H1 (cell line): ENCODE measurements around the gene F10. TPM values are rescaled to one million over a fixed set of nuclear protein-coding genes. Genes with fewer than 3 reads are reported as not detected.

Experiments used
- CTCF ChIA-PET: fragments of 300-600 bp; sonication (Branson Sonifier 250); formaldehyde crosslinking; loops from one replicate; lab custom pipeline; 2021; ENCODE audit not compliant: partially characterized antibody; lab: Charles Lee
- POLR2A ChIA-PET: fragments of 300-600 bp; sonication (Branson Sonifier 250); formaldehyde crosslinking; loops from one replicate; lab custom pipeline; 2021; ENCODE audit warnings: inconsistent platforms; ENCODE audit not compliant: partially characterized antibody; lab: Charles Lee
- DNase-seq, 2 experiments: peaks; one replicate each; pipeline versions ENCODE4 v3.0.0 to v3.0.0-alpha.2; 2010 to 2022; ENCODE audit warnings: low spot score in 2 of 2, low read depth in 1 of 2, mixed read lengths in 1 of 2
- FAIRE-seq: peaks from 2 replicates; lab custom pipeline; 2011; peaks lifted over from hg19 to GRCh38; lab: Jason Lieb, UNC
- H2AFZ ChIP-seq: 2 replicates; pipeline ENCODE4 v1.8.1; 2012; ENCODE audit warnings: low read length, inconsistent platforms
- H2AK5ac ChIP-seq: 2 replicates; pipeline ENCODE4 v1.6.1; 2013; ENCODE audit warnings: low read depth, low read length
- H2BK120ac ChIP-seq: replicated peaks from 2 replicates; pipeline ENCODE3; 2013; ENCODE audit warnings: low read depth, low read length, inconsistent platforms
- H2BK12ac ChIP-seq: 2 replicates; pipeline ENCODE4 v1.6.1; 2013; ENCODE audit warnings: low read depth, low read length
- H2BK15ac ChIP-seq: 2 replicates; pipeline ENCODE4 v1.6.1; 2013; ENCODE audit warnings: low read length
- H2BK20ac ChIP-seq: 2 replicates; pipeline ENCODE4 v1.6.1; 2013; ENCODE audit warnings: low read length
- H2BK5ac ChIP-seq: 2 replicates; pipeline ENCODE4 v1.6.1; 2013; ENCODE audit warnings: low read depth, low read length
- H3K14ac ChIP-seq: 2 replicates; pipeline ENCODE4 v1.6.1; 2013; ENCODE audit warnings: inconsistent platforms; ENCODE audit not compliant: insufficient read length
- H3K18ac ChIP-seq: 2 replicates; pipeline ENCODE4 v1.6.1; 2013; ENCODE audit warnings: low read length; ENCODE audit errors: extremely low read depth
- H3K23ac ChIP-seq: 2 replicates; pipeline ENCODE4 v1.6.1; 2013; ENCODE audit warnings: inconsistent platforms; ENCODE audit not compliant: insufficient read length
- H3K23me2 ChIP-seq: 2 replicates; pipeline ENCODE4 v1.6.1; 2013; ENCODE audit warnings: low read depth, low read length
- H3K27ac ChIP-seq: 2 replicates; pipeline ENCODE4 v1.6.1; 2011; ENCODE audit warnings: low read depth, low read length, inconsistent platforms
- H3K27me3 ChIP-seq, 4 experiments: replicated peaks in 1 of 4; 1 replicate in 1 of 4; 2 replicates in 3 of 4; pipeline versions ENCODE4 v1.6.1 to v1.8.1; 2011 to 2013; ENCODE audit warnings: low read length in 3 of 4, mild to moderate bottlenecking in 3 of 4, inconsistent platforms in 2 of 4, mixed read lengths in 2 of 4, moderate library complexity in 1 of 4; ENCODE audit not compliant: control insufficient read depth in 3 of 4, insufficient read depth in 3 of 4; ENCODE audit errors: extremely low read depth in 1 of 4
- H3K36me3 ChIP-seq, 4 experiments: 2 replicates each; pipeline versions ENCODE4 v1.6.1 to v1.8.1; 2011 to 2013; ENCODE audit warnings: mild to moderate bottlenecking in 4 of 4, low read length in 3 of 4, moderate library complexity in 2 of 4, control low read depth in 1 of 4, inconsistent platforms in 1 of 4; ENCODE audit not compliant: insufficient read depth in 4 of 4, control insufficient read depth in 2 of 4
- H3K4ac ChIP-seq: replicated peaks from 2 replicates; pipeline ENCODE3; 2013; ENCODE audit warnings: low read length, low read depth, mixed read lengths, inconsistent platforms; ENCODE audit not compliant: insufficient read length
- H3K4me1 ChIP-seq, 4 experiments: replicated peaks in 1 of 4; 1 replicate in 1 of 4; 2 replicates in 3 of 4; pipeline versions ENCODE4 v1.6.1 to v1.8.1; 2011 to 2013; ENCODE audit warnings: low read length in 3 of 4, inconsistent platforms in 2 of 4, mixed read lengths in 1 of 4; ENCODE audit not compliant: insufficient read depth in 4 of 4, control insufficient read depth in 3 of 4
- H3K4me2 ChIP-seq, 2 experiments: 2 replicates each; pipeline versions ENCODE4 v1.6.1 to v1.8.1; 2011 to 2013; ENCODE audit warnings: low read depth in 2 of 2, low read length in 2 of 2, control low read depth in 1 of 2, inconsistent platforms in 1 of 2, mild to moderate bottlenecking in 1 of 2; ENCODE audit not compliant: insufficient read depth in 1 of 2
- H3K4me3 ChIP-seq, 4 experiments: fragments of 200-600, 300-600 bp in 1 of 4; sonication (generic), shearing (Covaris generic), sonication (Bioruptor Twin) in 1 of 4; 2 replicates each; pipeline versions ENCODE4 v1.5.1 to v1.8.1; 2011 to 2016; ENCODE audit warnings: low read length in 4 of 4, low read depth in 3 of 4, control low read depth in 2 of 4, inconsistent platforms in 2 of 4, mild to moderate bottlenecking in 2 of 4, mixed read lengths in 1 of 4, moderate library complexity in 1 of 4; ENCODE audit not compliant: insufficient read depth in 2 of 4; ENCODE audit errors: extremely low read depth in 1 of 4
- H3K56ac ChIP-seq: replicated peaks from 2 replicates; pipeline ENCODE3; 2013; ENCODE audit warnings: low read depth, mild to moderate bottlenecking, mixed read lengths, low read length, inconsistent platforms; ENCODE audit not compliant: insufficient read length
- H3K79me1 ChIP-seq: 2 replicates; pipeline ENCODE4 v1.6.1; 2013; ENCODE audit warnings: low read depth, low read length, control low read depth
- H3K79me2 ChIP-seq, 2 experiments: 2 replicates each; pipeline versions ENCODE4 v1.6.1 to v1.8.1; 2012 to 2013; ENCODE audit warnings: low read length in 2 of 2, mild to moderate bottlenecking in 2 of 2, inconsistent platforms in 1 of 2; ENCODE audit not compliant: insufficient read depth in 2 of 2, control insufficient read depth in 1 of 2
- H3K9ac ChIP-seq, 4 experiments: replicated peaks in 1 of 4; 1 replicate in 1 of 4; 2 replicates in 3 of 4; pipeline versions ENCODE4 v1.6.1 to v1.8.1; 2011 to 2013; ENCODE audit warnings: low read depth in 3 of 4, low read length in 3 of 4, control low read depth in 2 of 4, mild to moderate bottlenecking in 2 of 4, moderate library complexity in 2 of 4, inconsistent platforms in 1 of 4; ENCODE audit errors: extremely low read depth in 1 of 4
- H3K9me3 ChIP-seq, 2 experiments: 2 replicates each; pipeline versions ENCODE4 v1.6.1 to v1.8.1; 2012 to 2013; ENCODE audit warnings: mild to moderate bottlenecking in 2 of 2, moderate library complexity in 2 of 2, control low read depth in 1 of 2, inconsistent platforms in 1 of 2, low read depth in 1 of 2, low read length in 1 of 2, mixed read lengths in 1 of 2; ENCODE audit not compliant: insufficient read depth in 2 of 2
- H4K20me1 ChIP-seq, 2 experiments: replicated peaks in 1 of 2; 2 replicates each; pipeline versions ENCODE3 to v1.8.1; 2011 to 2013; ENCODE audit warnings: inconsistent platforms in 2 of 2, low read length in 2 of 2, mild to moderate bottlenecking in 1 of 2; ENCODE audit not compliant: insufficient read depth in 2 of 2, control insufficient read depth in 1 of 2
- H4K5ac ChIP-seq: 2 replicates; pipeline ENCODE4 v1.6.1; 2013; ENCODE audit warnings: low read length, low read depth, mixed read lengths, inconsistent platforms; ENCODE audit not compliant: insufficient read length
- H4K8ac ChIP-seq: 2 replicates; pipeline ENCODE4 v1.8.0; 2013; ENCODE audit warnings: mild to moderate bottlenecking, moderate library complexity, low read length, inconsistent platforms; ENCODE audit not compliant: insufficient read depth; ENCODE audit errors: extremely low read depth
- H4K91ac ChIP-seq: replicated peaks from 2 replicates; pipeline ENCODE3; 2013; ENCODE audit warnings: low read length, mixed read lengths, inconsistent platforms; ENCODE audit not compliant: insufficient read length
- BRCA1 ChIP-seq: IDR thresholded peaks from 2 replicates; pipeline ENCODE4 v1.6.1; 2012; ENCODE audit warnings: low read depth, low read length, improper control_type of control experiment
- E2F6 ChIP-seq: IDR thresholded peaks from 2 replicates; pipeline ENCODE4 v1.6.1; 2012; ENCODE audit warnings: inconsistent platforms
- JUND ChIP-seq: IDR thresholded peaks from 2 replicates; pipeline ENCODE4 v1.6.1; 2011; ENCODE audit warnings: mild to moderate bottlenecking, improper control_type of control experiment, low read length
- KDM4A ChIP-seq: IDR thresholded peaks from one replicate; pipeline ENCODE4 v1.7.1; 2012; ENCODE audit warnings: low read depth, mild to moderate bottlenecking, moderate library complexity, low read length, inconsistent platforms; ENCODE audit not compliant: severe bottlenecking
- POU5F1 ChIP-seq: IDR thresholded peaks from 2 replicates; pipeline ENCODE4 v1.6.1; 2011; ENCODE audit warnings: low read depth, mild to moderate bottlenecking, low read length, moderate library complexity
- RXRA ChIP-seq: IDR thresholded peaks from 2 replicates; pipeline ENCODE4 v1.6.1; 2011; ENCODE audit warnings: low read depth, mild to moderate bottlenecking, low read length, moderate library complexity; ENCODE audit not compliant: insufficient read depth
- SIN3A ChIP-seq, 2 experiments: IDR thresholded peaks in 1 of 2; conservative IDR thresholded peaks in 1 of 2; 2 replicates each; pipeline ENCODE4 v1.6.1; 2011 to 2012; ENCODE audit warnings: low read length in 2 of 2, improper control_type of control experiment in 1 of 2, low read depth in 1 of 2, mild to moderate bottlenecking in 1 of 2
- SIRT6 ChIP-seq: IDR thresholded peaks from one replicate; pipeline ENCODE4 v1.7.1; 2012; ENCODE audit warnings: low read length, inconsistent platforms
- SIX5 ChIP-seq: IDR thresholded peaks from 2 replicates; pipeline ENCODE4 v1.6.1; 2011; ENCODE audit warnings: mild to moderate bottlenecking, low read depth, low read length
- SRF ChIP-seq: IDR thresholded peaks from 2 replicates; pipeline ENCODE4 v1.6.1; 2011; ENCODE audit warnings: mild to moderate bottlenecking, low read depth, low read length, moderate library complexity
- TBP ChIP-seq: IDR thresholded peaks from 2 replicates; pipeline ENCODE4 v1.6.1; 2011; ENCODE audit warnings: low read depth, low read length, improper control_type of control experiment
- TCF12 ChIP-seq: IDR thresholded peaks from 2 replicates; pipeline ENCODE4 v1.6.1; 2011; ENCODE audit warnings: low read depth, mild to moderate bottlenecking, low read length
- YY1 ChIP-seq: IDR thresholded peaks from 2 replicates; pipeline ENCODE4 v1.6.1; 2011; ENCODE audit warnings: low read depth, mild to moderate bottlenecking, low read length
- WGBS, 2 experiments: shearing (Covaris generic) in 1 of 2; methylation state at CpG; one replicate each; pipeline versions ENCODE4 v1.1.6 to v1.1.7; 2013 to 2015; ENCODE audit warnings: low lambda C conversion rate in 2 of 2, mixed read lengths in 2 of 2, inconsistent platforms in 1 of 2, low coverage in 1 of 2, missing lambda C conversion rate in 1 of 2; ENCODE audit not compliant: insufficient replicate concordance in 2 of 2, insufficient coverage in 1 of 2, insufficient read length in 1 of 2; ENCODE audit errors: extremely low coverage in 1 of 2, missing lambda C conversion rate in 1 of 2; 5-methylcytosine and 5-hydroxymethylcytosine counted together
- polyA plus RNA-seq, 7 experiments: library from polyadenylated mRNA; depleted of rRNA in 3 of 7; stranded (reverse) in 5 of 7; unstranded in 2 of 7; fragments of >200 nt in 5 of 7; fragments of 200-250 nt in 2 of 7; gene quantifications; 1 replicate in 5 of 7; 2 replicates in 1 of 7; 4 replicates in 1 of 7; pipeline versions ENCODE4 v1.2.1 to v1.2.3, GENCODE V29; 2011 to 2013; ENCODE audit warnings: missing spikeins in 2 of 7, mixed read lengths in 2 of 7
- total RNA-seq: library from RNA; stranded (reverse); fragmentation: NEBNext Ultra II Directional; extraction: Animal tissue kit (Norgen Biotek cat#: 25700); gene quantifications from 2 replicates; pipeline ENCODE4 v1.2.1, GENCODE V29; 2021

Gene F10
- total and polyA plus RNA-seq, 2 of the 8 experiments (the other 6 are each of a cell fraction or from before 2014, with no cell fraction given) = 2.0 to 4.2 TPM

GRCh38 chr13:113187883-113188665, 65.5 kb downstream of the F10 start:
- Histone ChIP-seq H2BK20ac (no peak overlapping the region), H3K56ac (no peak overlapping the region), H3K27me3 (no peaks in the 10 kb centered on the region), H3K23me2 (no peaks in the 10 kb centered on the region), H3K4me2 (no peak overlapping the region), H3K18ac (no peak overlapping the region), H3K23ac (no peak overlapping the region), H2BK12ac (no peak overlapping the region), H2BK15ac (no peak overlapping the region), H3K36me3 (peaks cover 18 to 67% (median 48%) of the 10 kb centered on the region in 4 experiments), H3K14ac (no peak overlapping the region), H4K8ac (no peak overlapping the region), H2BK120ac (no peak overlapping the region), H3K79me2 (no peaks in the 10 kb centered on the region), H3K4me3 (no peak overlapping the region), H3K9ac (no peak overlapping the region), H3K9me3 (no peaks in the 10 kb centered on the region), H2AFZ (no peak overlapping the region), H3K27ac (no peak overlapping the region), H4K91ac (no peak overlapping the region), H3K4ac (no peak overlapping the region), H2BK5ac (no peak overlapping the region), H3K4me1 (no peaks in the 10 kb centered on the region), H4K20me1 (peaks cover 0 to 13% of the 10 kb centered on the region in 2 experiments), H3K79me1 (peaks cover 3% of the 10 kb centered on the region; the same call in 1 of the 2 replicates), H2AK5ac (no peak overlapping the region), H4K5ac (no peak overlapping the region)
- FAIRE-seq (no peak), DNase-seq (no peak)
- ChIA-PET CTCF (no interaction called here), POLR2A (no interaction called here)
- TF ChIP-seq SIN3A (conservative IDR thresholded peaks at IDR 0.05 in 1 of 2, IDR thresholded peaks at IDR 0.05 in 1 of 2; ENCODE audit: low read depth in 1 of 2, low read length in 2 of 2) (no peak), BRCA1 (no peak), RXRA (no peak), TBP (no peak), SIX5 (no peak), SIRT6 (no peak), POU5F1 (no peak), E2F6 (no peak), SRF (no peak), TCF12 (no peak), YY1 (no peak), JUND (no peak), KDM4A (no peak)
- 94% methylated on average over 23 of the region's 23 CpGs; no CpG with 5 or more reads in 1 of the 2 experiments for WGBS, 2 experiments
